Activated naive CD4-positive, alpha-beta T cell treated with anti-CD3 and anti-CD28 coated beads for 36 hours (primary cell): Measurements from ENCODE around the gene TBRG4. TPM values are rescaled to one million over a fixed set of nuclear protein-coding genes. Genes with fewer than 3 reads are reported as not detected.

Experiments
- CTCF ChIA-PET: fragments of 350-600 bp; sonication (Branson Sonifier 250); formaldehyde crosslinking; loops from one replicate; lab custom pipeline; 2021; ENCODE audit warnings: antibody characterized with exemption; lab: Charles Lee
- DNase-seq: peaks from one replicate; pipeline ENCODE4 v3.0.0-alpha.2; 2020
- H3K27ac Mint-ChIP-seq: one replicate; pipeline ENCODE4 v1.8.0; 2021; ENCODE audit warnings: mild to moderate bottlenecking, mixed read lengths
- H3K27me3 Mint-ChIP-seq: one replicate; pipeline ENCODE4 v1.8.0; 2021; ENCODE audit warnings: low read depth, mixed read lengths
- H3K36me3 Mint-ChIP-seq: one replicate; pipeline ENCODE4 v1.8.0; 2021; ENCODE audit warnings: low read depth, mixed read lengths
- H3K4me1 Mint-ChIP-seq: one replicate; pipeline ENCODE4 v1.8.0; 2021; ENCODE audit warnings: low read depth, mixed read lengths
- H3K4me3 Mint-ChIP-seq: one replicate; pipeline ENCODE4 v1.8.0; 2021; ENCODE audit warnings: mild to moderate bottlenecking, moderate library complexity, mixed read lengths
- H3K9me3 Mint-ChIP-seq: one replicate; pipeline ENCODE4 v1.8.0; 2021; ENCODE audit warnings: mixed read lengths
- intact Hi-C: fragments of 100-400 bp; cut with micrococcal nuclease; formaldehyde crosslinking; loops from one replicate; pipeline ENCODE4 v1.15.1; 2023
- total RNA-seq, 2 experiments: library from RNA; stranded (reverse); gene quantifications; one replicate each; pipeline ENCODE4 v1.2.3, GENCODE V29; 2021

TBRG4 gene
- total RNA-seq, 2 experiments from 2014 or later: 127 to 136 TPM

DNA sequence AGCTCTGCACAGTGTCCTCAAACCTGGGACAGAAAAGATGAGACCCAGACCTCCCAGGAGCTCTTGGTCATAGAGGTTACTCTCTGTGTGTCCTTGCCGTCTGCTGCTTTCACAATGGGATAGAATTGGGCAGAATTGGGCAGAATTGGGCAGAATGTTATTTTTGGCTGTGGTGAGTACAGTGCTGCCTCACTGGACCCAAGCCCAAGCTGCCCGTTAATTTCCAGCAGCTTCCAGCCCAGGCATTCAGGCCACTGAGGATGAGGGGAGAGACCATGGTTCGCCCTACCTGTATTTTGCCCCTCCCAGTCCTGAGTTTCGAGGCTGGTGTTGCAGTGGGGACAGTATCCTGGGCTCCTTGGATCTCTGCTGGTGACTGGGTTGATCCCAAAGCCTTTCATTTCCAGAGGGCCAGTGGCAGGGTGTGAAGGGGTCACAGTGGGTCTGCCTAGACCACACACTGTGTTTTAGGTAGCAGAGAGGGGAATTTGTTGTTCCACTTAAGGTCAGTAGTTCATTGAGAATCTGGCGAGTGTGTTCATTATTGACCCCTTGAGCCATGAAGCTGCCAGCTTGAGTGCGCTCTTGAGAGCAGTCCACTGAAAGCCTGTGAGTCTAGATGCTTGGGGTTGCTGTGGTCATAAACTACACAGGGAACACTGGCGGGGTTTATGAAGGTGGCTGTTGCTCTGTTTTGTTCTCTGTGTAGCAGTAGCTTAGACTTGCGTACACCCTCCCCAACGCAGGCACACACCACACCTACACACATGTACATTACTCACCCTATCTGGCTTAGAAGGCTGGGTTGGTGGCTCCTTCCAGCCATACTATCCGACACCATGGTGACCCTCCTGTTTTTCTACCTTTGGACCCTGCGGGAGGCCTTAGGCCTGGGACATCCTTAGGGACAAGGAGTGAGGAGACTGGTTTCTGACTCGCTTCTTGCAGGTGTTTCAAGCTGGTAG is 46.2 kb downstream of the TBRG4 start:
- intact Hi-C loops: no loop called here
- Mint-ChIP-seq H3K36me3 (peaks cover 28% of the 10 kb centered on the region), H3K4me1 (peaks cover 19% of the 10 kb centered on the region), H3K27me3 (no peaks in the 10 kb centered on the region), H3K4me3 (no peak overlapping the region), H3K9me3 (no peaks in the 10 kb centered on the region), H3K27ac (no peak overlapping the region)
- CTCF ChIA-PET: no interaction called here
- DNase-seq: no peak

- Mint-ChIP-seq H3K36me3 (peaks cover 29% of the 10 kb centered on the region), H3K4me3 (no peak overlapping the region), H3K4me1 (peaks cover 28% of the 10 kb centered on the region), H3K9me3 (no peaks in the 10 kb centered on the region), H3K27ac (no peak overlapping the region), H3K27me3 (no peaks in the 10 kb centered on the region)
- CTCF ChIA-PET: no interaction called here
- no peak for DNase-seq
- intact Hi-C loops: no loop called here
These were observed 47.3 kb downstream of the TBRG4 start for GRCh38 chr7:45064047-45064725.

GRCh38 chr7:45061806-45062425 is 49.6 kb downstream of the TBRG4 start:
- Mint-ChIP-seq H3K4me1 (peaks cover 45% of the 10 kb centered on the region), H3K27ac (peak overlapping the region; percentile 62), H3K4me3 (no peak overlapping the region), H3K27me3 (no peaks in the 10 kb centered on the region), H3K36me3 (peaks cover 24% of the 10 kb centered on the region), H3K9me3 (no peaks in the 10 kb centered on the region)
- no peak for DNase-seq
- intact Hi-C loops: no loop called here
- CTCF ChIA-PET: interaction anchor here (0.6 to 2.0 kb wide), 2 partner anchors 31 to 89 kb away, joined by 3 to 7 read pairs; no protein-coding TSS in a partner anchor

- Mint-ChIP-seq H3K4me3 (no peak overlapping the region), H3K36me3 (peaks cover 24% of the 10 kb centered on the region), H3K4me1 (peaks cover 47% of the 10 kb centered on the region), H3K9me3 (no peaks in the 10 kb centered on the region), H3K27ac (peak overlapping the region; percentile 62), H3K27me3 (no peaks in the 10 kb centered on the region)
- CTCF ChIA-PET: interaction anchor here (0.6 to 2.0 kb wide), 2 partner anchors 32 to 88 kb away, joined by 3 to 7 read pairs; no protein-coding TSS in a partner anchor
- intact Hi-C loops: no loop called here
- no peak for DNase-seq
These were observed 50.1 kb downstream of the TBRG4 start for GRCh38 chr7:45061352-45061751.

- H3K4me1 Mint-ChIP-seq: peaks cover 56% of the 10 kb centered on the region
- no peak overlapping the region for H3K4me3 Mint-ChIP-seq
- CTCF ChIA-PET: no interaction called here
- H3K27me3 Mint-ChIP-seq: no peaks in the 10 kb centered on the region
- peaks cover 23% of the 10 kb centered on the region for H3K36me3 Mint-ChIP-seq
- DNase-seq: no peak
- H3K9me3 Mint-ChIP-seq: no peaks in the 10 kb centered on the region
- peak overlapping the region; percentile 13 for H3K27ac Mint-ChIP-seq
- intact Hi-C loops: no loop called here
These were observed 51.2 kb downstream of the TBRG4 start for GRCh38 chr7:45060295-45060694.

GRCh38 chr7:45057878-45058277 is 53.6 kb downstream of the TBRG4 start:
- H3K4me1 Mint-ChIP-seq: peaks cover 75% of the 10 kb centered on the region
- H3K9me3 Mint-ChIP-seq: no peaks in the 10 kb centered on the region
- CTCF ChIA-PET: interaction anchor here (0.7 to 1.3 kb wide), 4 partner anchors 17 to 49 kb away, joined by 3 read pairs; no protein-coding TSS in a partner anchor
- no peaks in the 10 kb centered on the region for H3K27me3 Mint-ChIP-seq
- intact Hi-C loops: no loop called here
- no peak for DNase-seq
- H3K36me3 Mint-ChIP-seq: peaks cover 22% of the 10 kb centered on the region
- no peak overlapping the region for H3K27ac Mint-ChIP-seq
- H3K4me3 Mint-ChIP-seq: no peak overlapping the region

DNA sequence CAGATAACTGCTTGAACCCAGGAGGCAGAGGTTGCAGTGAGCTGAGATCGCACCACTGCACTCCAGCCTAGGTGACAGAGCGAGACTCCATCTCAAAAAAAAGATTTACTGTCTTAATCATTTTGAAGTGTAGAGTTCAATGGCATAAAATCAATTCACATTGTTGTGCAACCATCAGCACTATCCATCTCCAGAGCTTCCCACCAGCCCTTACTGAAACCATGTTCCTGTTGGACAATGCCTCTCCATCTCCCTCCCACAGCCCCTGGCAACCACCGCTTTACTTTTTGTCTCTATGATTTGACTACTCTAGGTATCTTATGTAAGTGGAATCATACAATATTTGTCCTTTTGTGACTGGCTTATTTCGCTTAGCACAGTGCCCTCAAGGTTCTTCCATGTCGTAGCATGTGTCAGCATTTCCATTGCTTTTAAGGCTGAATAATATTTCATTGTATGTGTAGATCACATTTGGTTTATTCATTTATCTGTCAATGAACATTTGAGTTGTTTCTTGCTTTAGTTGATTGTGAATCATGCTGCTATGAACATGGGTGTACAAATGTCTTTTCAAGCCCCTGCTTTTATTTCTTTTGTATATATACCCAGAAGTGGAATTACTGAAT is 55.8 kb downstream of the TBRG4 start:
- intact Hi-C loops: no loop called here
- H3K4me3 Mint-ChIP-seq: no peak overlapping the region
- DNase-seq: no peak
- no peaks in the 10 kb centered on the region for H3K9me3 Mint-ChIP-seq
- CTCF ChIA-PET: interaction anchor here (1.3 kb wide), 1 partner anchor 80 kb away, joined by 3 read pairs; no protein-coding TSS in a partner anchor
- H3K4me1 Mint-ChIP-seq: peaks cover 63% of the 10 kb centered on the region
- H3K27me3 Mint-ChIP-seq: no peaks in the 10 kb centered on the region
- peak overlapping the region; percentile 54 for H3K27ac Mint-ChIP-seq
- peaks cover 16% of the 10 kb centered on the region for H3K36me3 Mint-ChIP-seq

DNA sequence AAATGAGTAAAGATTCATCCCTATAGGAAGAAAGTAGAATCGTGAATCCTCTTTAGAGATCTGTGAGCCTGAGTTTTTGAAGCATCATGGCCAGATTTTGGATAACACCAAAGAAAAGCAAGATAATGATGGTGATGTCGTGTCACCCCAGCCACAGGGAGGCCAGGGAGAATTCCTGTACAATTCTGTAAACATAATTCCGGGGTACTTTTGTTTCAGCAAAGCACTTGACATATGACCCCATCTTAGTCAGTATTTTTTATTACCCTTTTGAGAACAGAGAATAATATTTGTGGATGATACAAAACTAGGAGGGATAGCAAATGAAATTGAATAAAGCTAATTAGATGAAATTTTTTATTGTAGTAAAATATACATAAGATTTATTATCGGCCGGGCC is 56.5 kb downstream of the TBRG4 start:
- H3K9me3 Mint-ChIP-seq: no peaks in the 10 kb centered on the region
- peaks cover 62% of the 10 kb centered on the region for H3K4me1 Mint-ChIP-seq
- H3K27me3 Mint-ChIP-seq: no peaks in the 10 kb centered on the region
- no peak overlapping the region for H3K4me3 Mint-ChIP-seq
- CTCF ChIA-PET: interaction anchor here (0.8 to 1.3 kb wide), 2 partner anchors 80 to 81 kb away, joined by 3 read pairs; no protein-coding TSS in a partner anchor
- H3K27ac Mint-ChIP-seq: no peak overlapping the region
- DNase-seq: no peak
- peaks cover 16% of the 10 kb centered on the region for H3K36me3 Mint-ChIP-seq
- intact Hi-C loops: no loop called here

DNA sequence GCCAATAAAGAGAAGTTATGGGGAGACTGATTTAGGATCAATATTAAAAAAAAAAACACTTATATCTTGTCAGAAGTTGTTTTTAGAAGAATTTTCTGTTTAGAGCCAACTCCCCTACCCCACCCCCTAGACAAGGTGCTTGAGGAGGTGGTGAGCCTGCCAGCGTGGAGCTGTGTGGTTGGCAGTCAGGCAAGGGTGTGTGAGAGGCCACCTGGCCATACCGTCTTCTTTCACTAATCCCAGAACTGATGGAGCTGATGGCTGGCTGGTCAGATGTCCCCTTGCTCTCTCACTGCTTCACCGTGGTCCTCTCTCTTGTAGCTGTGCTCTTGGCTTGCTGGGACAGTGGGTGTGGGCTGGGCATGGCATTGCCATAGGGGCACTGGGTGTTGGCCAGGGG is 57.1 kb downstream of the TBRG4 start:
- no peak for DNase-seq
- Mint-ChIP-seq H3K4me3 (no peak overlapping the region), H3K36me3 (peaks cover 18% of the 10 kb centered on the region), H3K27ac (no peak overlapping the region), H3K9me3 (no peaks in the 10 kb centered on the region), H3K4me1 (peaks cover 60% of the 10 kb centered on the region), H3K27me3 (no peaks in the 10 kb centered on the region)
- intact Hi-C loops: no loop called here
- CTCF ChIA-PET: interaction anchor here (0.8 kb wide), 1 partner anchor 81 kb away, joined by 3 read pairs; no protein-coding TSS in a partner anchor

- intact Hi-C loops: no loop called here
- no peaks in the 10 kb centered on the region for H3K27me3 Mint-ChIP-seq
These were observed 57.6 kb downstream of the TBRG4 start for GRCh38 chr7:45053941-45054340.

DNA sequence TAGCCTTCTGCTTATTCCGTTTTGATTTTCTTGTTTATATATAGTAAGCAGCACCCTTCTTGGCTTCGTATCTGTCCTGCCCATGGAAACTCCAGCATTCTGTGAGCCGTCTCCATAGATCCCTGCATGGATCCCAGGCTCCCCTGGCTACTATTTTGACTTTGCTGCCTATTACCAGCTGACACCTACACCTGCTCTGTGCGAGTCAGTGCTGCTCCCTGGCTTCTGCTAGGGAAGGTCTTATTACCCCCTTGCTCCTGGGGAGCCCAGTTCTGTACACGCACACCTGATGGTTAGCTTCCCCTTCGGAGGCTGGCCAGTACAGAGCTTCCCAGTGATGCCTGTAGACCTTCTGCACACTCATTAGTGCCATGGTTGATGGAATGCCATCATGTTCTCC is 58.1 kb downstream of the TBRG4 start:
- CTCF ChIA-PET: interaction anchor here (0.9 to 1.6 kb wide), 3 partner anchors 17 to 98 kb away, joined by 3 to 6 read pairs (median 3); no protein-coding TSS in a partner anchor

More at GRCh38 chr7:45053941-45054340, 57.6 kb downstream of the TBRG4 start:
- no peak overlapping the region for H3K27ac Mint-ChIP-seq
- H3K9me3 Mint-ChIP-seq: no peaks in the 10 kb centered on the region
- no peak for DNase-seq
- CTCF ChIA-PET: interaction anchor here (0.9 kb wide), 1 partner anchor 26 kb away, joined by 3 read pairs; no protein-coding TSS in a partner anchor
- no peak overlapping the region for H3K4me3 Mint-ChIP-seq
- peaks cover 19% of the 10 kb centered on the region for H3K36me3 Mint-ChIP-seq
- peaks cover 60% of the 10 kb centered on the region for H3K4me1 Mint-ChIP-seq

More for the DNA sequence above, 58.1 kb downstream of the TBRG4 start:
- H3K4me1 Mint-ChIP-seq: peaks cover 62% of the 10 kb centered on the region
- no peaks in the 10 kb centered on the region for H3K27me3 Mint-ChIP-seq
- no peak overlapping the region for H3K4me3 Mint-ChIP-seq
- no peaks in the 10 kb centered on the region for H3K9me3 Mint-ChIP-seq
- H3K27ac Mint-ChIP-seq: no peak overlapping the region
- DNase-seq: no peak
- intact Hi-C loops: no loop called here
- peaks cover 20% of the 10 kb centered on the region for H3K36me3 Mint-ChIP-seq
